Measurements from ENCODE around the gene LSAMP. TPM values are rescaled to one million over a fixed set of nuclear protein-coding genes. Genes with fewer than 3 reads are reported as not detected.

The LSAMP gene
- total and polyA plus RNA-seq, 2 of the 13 experiments (the other 11 are each of a cell fraction or from before 2014, with no cell fraction given), result not detected

DNA sequence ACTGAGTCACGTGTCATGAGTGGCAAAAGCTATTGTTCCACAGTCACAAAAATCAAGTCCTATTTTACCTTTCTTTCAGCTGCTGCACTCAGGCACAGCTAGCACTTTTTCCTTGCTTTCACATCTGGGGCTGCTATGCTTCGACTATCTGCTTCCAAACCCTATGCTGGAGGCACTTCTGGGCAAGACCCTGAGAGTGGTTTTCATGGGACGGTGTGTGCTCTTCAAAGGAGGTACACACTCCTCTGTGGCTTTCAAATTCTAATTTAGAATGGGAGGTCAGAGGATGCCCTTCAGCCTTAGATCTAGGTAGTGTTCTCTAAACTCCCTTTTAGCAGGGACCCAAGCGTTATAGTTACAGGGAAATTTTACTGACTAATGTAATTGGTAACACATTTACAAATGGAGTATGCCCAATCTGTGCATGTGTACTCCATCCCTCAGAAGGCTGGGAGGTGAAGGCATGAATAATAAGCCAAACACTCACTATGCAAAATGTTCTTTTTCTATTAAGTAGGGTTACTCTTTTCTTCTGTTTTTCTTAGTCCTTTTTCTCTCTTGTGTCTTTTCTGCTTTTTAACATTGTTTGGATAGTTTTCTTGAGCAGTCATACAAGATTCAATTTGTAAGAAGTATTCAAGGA, 188.3 kb downstream of the LSAMP start (continued):
- TF ChIP-seq ZFP82 (CRISPR knock-in tag; IDR thresholded peaks at IDR 0.05; ENCODE audit: borderline replicate concordance) (no peak), GATAD2A (CRISPR knock-in tag; IDR thresholded peaks at IDR 0.05) (no peak), RFX1 (IDR thresholded peaks at IDR 0.05) (no peak)

DNA sequence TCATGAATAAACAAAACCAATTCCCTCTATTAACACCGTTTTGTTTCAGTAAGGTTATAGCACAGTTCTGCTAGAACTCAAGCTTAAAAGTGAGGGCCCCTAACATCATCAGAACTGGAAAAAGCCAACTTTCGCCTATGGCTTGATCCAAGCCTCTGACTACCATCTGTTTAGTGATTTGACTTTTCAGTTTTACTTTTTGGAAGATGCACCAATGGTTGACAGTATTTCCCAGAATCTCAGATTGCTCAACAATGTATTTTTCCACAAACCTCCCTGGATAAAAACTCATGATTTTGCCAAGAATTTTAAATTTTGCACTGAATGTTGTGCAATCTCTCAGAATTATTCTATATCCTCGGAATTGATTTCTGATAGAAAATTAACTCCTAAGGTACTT, 190.7 kb downstream of the LSAMP start:
- Histone ChIP-seq H3K4me1 (ENCODE audit: insufficient read depth, low read length) (no peaks in the 10 kb centered on the region), H3K27me3 (ENCODE audit: control insufficient read depth in 1 of 2, insufficient read depth in 2 of 2, low read length in 2 of 2) (no peaks in the 10 kb centered on the region), H3K79me2 (ENCODE audit: insufficient read depth, low read length) (no peaks in the 10 kb centered on the region), H3K4me3 (replicated peaks in 1 of 3; ENCODE audit: insufficient read depth in 1 of 3, low read depth in 2 of 3, low read length in 3 of 3) (no peak overlapping the region), H3K9ac (ENCODE audit: insufficient read depth, low read depth, low read length) (no peak overlapping the region), H3K27ac (ENCODE audit: extremely low read length, insufficient read depth, low read length) (no peak overlapping the region), H2AFZ (ENCODE audit: low read length) (no peak overlapping the region), H3K4me2 (ENCODE audit: low read depth, low read length) (no peak overlapping the region), H3K9me3 (ENCODE audit: low read length) (no peaks in the 10 kb centered on the region), H4K20me1 (ENCODE audit: insufficient read depth, low read length) (no peaks in the 10 kb centered on the region), H3K36me3 (replicated peaks in 1 of 2; ENCODE audit: control insufficient read depth in 1 of 2, insufficient read depth in 2 of 2, low read length in 2 of 2) (no peaks in the 10 kb centered on the region)
- in situ Hi-C loops (cut with HindIII; ENCODE audit: extremely low pct_ligation_motif_present, low pct_unique_long_range_greater_than_20kb) (no loop called here), intact Hi-C loops (cut with micrococcal nuclease; ENCODE audit: unreplicated experiment) (no loop called here)
- ChIA-PET CTCF (ENCODE audit: low intra/inter-chr PET ratio, low total read pairs) (no interaction called here), POLR2A (no interaction called here)
- DNase-seq (ENCODE audit: low spot score), result no peak
- no peak for FAIRE-seq
- no TSS peak for BruUV-seq (replicated peaks)
- TF ChIP-seq KDM3A (CRISPR knock-in tag; IDR thresholded peaks at IDR 0.05; ENCODE audit: low read depth) (no peak), CEBPB (IDR thresholded peaks at IDR 0.05; ENCODE audit: borderline replicate concordance, low read depth, low read length) (peak; percentile 23; the same call in 1 of the 2 replicates)
- no peak for ATAC-seq
- WGBS (ENCODE audit: low lambda C conversion rate), result 1% methylated on average over 3 of the region's 3 CpGs

DNA sequence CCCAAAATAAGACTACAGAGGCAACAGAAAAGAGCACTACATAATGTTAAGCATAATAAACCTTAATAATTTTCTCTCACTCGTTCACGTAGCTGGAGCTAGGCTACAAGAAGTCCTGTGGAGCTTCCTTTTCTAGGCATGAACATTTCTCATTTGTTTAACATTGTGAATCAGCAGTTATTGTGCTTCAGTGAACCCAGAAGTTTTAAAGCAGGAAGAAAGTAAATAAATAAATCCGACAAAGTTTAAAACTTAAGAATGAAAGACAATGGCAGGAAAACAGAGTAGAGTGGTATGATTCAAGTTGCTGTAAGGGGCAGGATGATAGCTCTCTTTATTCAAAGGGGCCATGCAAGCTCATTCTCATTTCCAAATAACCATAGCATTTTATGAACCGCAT, 191.8 kb downstream of the LSAMP start:
- POLR2A ChIA-PET, result no interaction called here
- no peak for ATAC-seq
- 2% methylated on average over 4 of the region's 4 CpGs for WGBS (ENCODE audit: low lambda C conversion rate)
- Histone ChIP-seq H3K27ac (ENCODE audit: extremely low read length, insufficient read depth, low read length) (no peak overlapping the region), H2AFZ (ENCODE audit: low read length) (no peak overlapping the region), H3K27me3 (ENCODE audit: control insufficient read depth in 1 of 2, insufficient read depth in 2 of 2, low read length in 2 of 2) (no peaks in the 10 kb centered on the region), H4K20me1 (ENCODE audit: insufficient read depth, low read length) (no peaks in the 10 kb centered on the region), H3K9me3 (ENCODE audit: low read length) (no peaks in the 10 kb centered on the region), H3K9ac (ENCODE audit: insufficient read depth, low read depth, low read length) (no peak overlapping the region), H3K4me1 (ENCODE audit: insufficient read depth, low read length) (no peaks in the 10 kb centered on the region), H3K4me3 (replicated peaks in 1 of 3; ENCODE audit: insufficient read depth in 1 of 3, low read depth in 2 of 3, low read length in 3 of 3) (no peak overlapping the region), H3K79me2 (ENCODE audit: insufficient read depth, low read length) (no peaks in the 10 kb centered on the region), H3K36me3 (replicated peaks in 1 of 2; ENCODE audit: control insufficient read depth in 1 of 2, insufficient read depth in 2 of 2, low read length in 2 of 2) (no peaks in the 10 kb centered on the region), H3K4me2 (ENCODE audit: low read depth, low read length) (no peak overlapping the region)
- intact Hi-C loops (cut with micrococcal nuclease; ENCODE audit: unreplicated experiment) (no loop called here), in situ Hi-C loops (cut with HindIII; ENCODE audit: extremely low pct_ligation_motif_present, low pct_unique_long_range_greater_than_20kb) (no loop called here)
- no peak for FAIRE-seq
- CTCF ChIA-PET (ENCODE audit: low intra/inter-chr PET ratio, low total read pairs), result no interaction called here
- no peak for TF ChIP-seq HNRNPH1 (optimal IDR thresholded peaks at IDR 0.05; ENCODE audit: low read depth, low read length)
- TF ChIP-seq ZNF20 (CRISPR knock-in tag; IDR thresholded peaks at IDR 0.05), result no peak
- no peak for TF ChIP-seq ZNF75D (CRISPR knock-in tag; IDR thresholded peaks at IDR 0.05; ENCODE audit: borderline replicate concordance)
- no peak for TF ChIP-seq ZBTB21 (CRISPR knock-in tag; IDR thresholded peaks at IDR 0.05)
- no peak for TF ChIP-seq IRF2 (CRISPR knock-in tag; IDR thresholded peaks at IDR 0.05)
- TF ChIP-seq CBX1 (IDR thresholded peaks at IDR 0.05; ENCODE audit: low read depth), result no peak
- TF ChIP-seq ZNF550 (CRISPR knock-in tag; IDR thresholded peaks at IDR 0.05; ENCODE audit: borderline replicate concordance), result no peak
- no peak for TF ChIP-seq RFXANK (CRISPR knock-in tag; IDR thresholded peaks at IDR 0.05)
- TF ChIP-seq ZNF432 (CRISPR knock-in tag; IDR thresholded peaks at IDR 0.05; ENCODE audit: borderline replicate concordance), result no peak
- TF ChIP-seq, protein P1, sequence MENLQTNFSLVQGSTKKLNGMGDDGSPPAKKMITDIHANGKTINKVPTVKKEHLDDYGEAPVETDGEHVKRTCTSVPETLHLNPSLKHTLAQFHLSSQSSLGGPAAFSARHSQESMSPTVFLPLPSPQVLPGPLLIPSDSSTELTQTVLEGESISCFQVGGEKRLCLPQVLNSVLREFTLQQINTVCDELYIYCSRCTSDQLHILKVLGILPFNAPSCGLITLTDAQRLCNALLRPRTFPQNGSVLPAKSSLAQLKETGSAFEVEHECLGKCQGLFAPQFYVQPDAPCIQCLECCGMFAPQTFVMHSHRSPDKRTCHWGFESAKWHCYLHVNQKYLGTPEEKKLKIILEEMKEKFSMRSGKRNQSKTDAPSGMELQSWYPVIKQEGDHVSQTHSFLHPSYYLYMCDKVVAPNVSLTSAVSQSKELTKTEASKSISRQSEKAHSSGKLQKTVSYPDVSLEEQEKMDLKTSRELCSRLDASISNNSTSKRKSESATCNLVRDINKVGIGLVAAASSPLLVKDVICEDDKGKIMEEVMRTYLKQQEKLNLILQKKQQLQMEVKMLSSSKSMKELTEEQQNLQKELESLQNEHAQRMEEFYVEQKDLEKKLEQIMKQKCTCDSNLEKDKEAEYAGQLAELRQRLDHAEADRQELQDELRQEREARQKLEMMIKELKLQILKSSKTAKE (CRISPR knock-in tag; IDR thresholded peaks at IDR 0.05; ENCODE audit: borderline replicate concordance), result no peak
- TF ChIP-seq ZSCAN30 (CRISPR knock-in tag; IDR thresholded peaks at IDR 0.05), result no peak
- TF ChIP-seq ZNF761 (CRISPR knock-in tag; conservative IDR thresholded peaks at IDR 0.05), result no peak
- no peak for DNase-seq (ENCODE audit: low spot score)
- BruUV-seq (replicated peaks), result no TSS peak

All from HepG2 (cell line).